SK-N-SH treated with all-trans-retinoic acid at 6 μM for 48 hours (cell line): ENCODE data around the gene COL25A1.

ENCODE experiments used
- ISL1 ChIP-seq: fragments of 250-450 bp; sonication (Bioruptor Pico); IDR thresholded peaks from 2 replicates; pipeline ENCODE4 v2.1.2; 2022; ENCODE audit warnings: mild to moderate bottlenecking, moderate library complexity
- TOX ChIP-seq: fragments of 250-450 bp; sonication (Bioruptor Pico); IDR thresholded peaks from 2 replicates; pipeline ENCODE4 v1.8.0; 2021; ENCODE audit warnings: mild to moderate bottlenecking, moderate library complexity, borderline replicate concordance
- ZNF70 ChIP-seq: fragments of 450-650 bp; formaldehyde crosslinking; IDR thresholded peaks from 2 replicates; pipeline ENCODE4 v1.5.0; 2020; ENCODE audit warnings: mild to moderate bottlenecking, moderate library complexity

- TF ChIP-seq ISL1 (CRISPR knock-in tag) (no peak), ZNF70 (no peak), TOX (no peak)
Measured at GRCh38 chr4:109032671-109033070, 269.8 kb downstream of the COL25A1 start.
